Esophagus muscularis mucosa (tissue), 4 donors: Measurements from ENCODE around the gene OBSCN. TPM values are rescaled to one million over a fixed set of nuclear protein-coding genes. Genes with fewer than 3 reads are reported as not detected.
"Not testable (repeated sequence)": the region's sequence is repeated elsewhere in the genome, so short reads cannot be mapped to it uniquely, and the experiment has no call there.

Experiments
- DNase-seq: peaks from one replicate; pipeline ENCODE4 v3.0.0-alpha.2; 2017; ENCODE audit errors: extremely low spot score
- H3K27ac ChIP-seq, 4 donors: fragments of 200-600 bp; sonication (generic); replicated peaks in 1 of 4; 1 replicate in 3 of 4; 2 replicates in 1 of 4; pipeline ENCODE4 v1.5.1; 2016 to 2019; ENCODE audit warnings: mild to moderate bottlenecking in 1 of 4
- H3K27me3 ChIP-seq, 4 donors: fragments of 200-600 bp; sonication (generic); one replicate each; pipeline versions ENCODE4 v1.5.1 to v1.6.0; 2016 to 2019
- H3K36me3 ChIP-seq, 4 donors: fragments of 200-600 bp; sonication (generic); one replicate each; pipeline ENCODE4 v1.5.1; 2016 to 2019
- H3K4me1 ChIP-seq, 4 donors: fragments of 200-600 bp; sonication (generic); one replicate each; pipeline ENCODE4 v1.5.1; 2016 to 2019
- H3K4me3 ChIP-seq, 4 donors: fragments of 200-600 bp; sonication (generic); 1 replicate in 2 of 4; 2 replicates in 2 of 4; pipeline ENCODE4 v1.5.1; 2016 to 2019; ENCODE audit warnings: mild to moderate bottlenecking in 4 of 4, moderate library complexity in 1 of 4
- H3K9me3 ChIP-seq, 4 donors: fragments of 200-600 bp; sonication (generic); 1 replicate in 3 of 4; 2 replicates in 1 of 4; pipeline ENCODE4 v1.5.1; 2016 to 2019
- EP300 ChIP-seq: sonication (generic); formaldehyde crosslinking; IDR thresholded peaks from one replicate; pipeline ENCODE4 v1.6.1; 2017; ENCODE audit warnings: antibody characterized with exemption
- POLR2A ChIP-seq: fragments of 450-650 bp; IDR thresholded peaks from one replicate; pipeline ENCODE4 v1.6.1; 2017; ENCODE audit warnings: antibody characterized with exemption, moderate library complexity, mild to moderate bottlenecking, low read depth
- POLR2AphosphoS5 ChIP-seq, 2 donors: sonication (generic); formaldehyde crosslinking; IDR thresholded peaks; one replicate each; pipeline ENCODE4 v1.6.1; 2017; ENCODE audit warnings: antibody characterized with exemption in 2 of 2
- WGBS: methylation state at CpG from one replicate; pipeline ENCODE4 v1.1.5; 2018; 5-methylcytosine and 5-hydroxymethylcytosine counted together
- intact Hi-C: fragments of 100-400 bp; cut with DNase I; formaldehyde crosslinking; loops from one replicate; pipeline ENCODE4 v1.15.1; 2023
- total RNA-seq, 4 donors: library from RNA; depleted of rRNA; stranded (reverse); fragments of >200 nt; gene quantifications; one replicate each; pipeline versions ENCODE4 v1.1.0 to v1.2.1, GENCODE V29; 2016
- TF ChIP-seq, protein P1 (sequence below), 3 experiments: fragments of 200-600 bp in 2 of 3; fragments of 450-650 bp in 1 of 3; sonication (generic) in 2 of 3; IDR thresholded peaks; one replicate each; pipeline ENCODE4 v1.5.1; 2017 to 2019; ENCODE audit warnings: antibody characterized with exemption in 3 of 3, mild to moderate bottlenecking in 2 of 3, moderate library complexity in 1 of 3

Gene OBSCN
- total RNA-seq, 4 donors from 2014 or later = 12.6 to 31.4 (median 17.8) TPM

- no peak for TF ChIP-seq EP300
- no peak for TF ChIP-seq POLR2A
- TF ChIP-seq, protein P1, sequence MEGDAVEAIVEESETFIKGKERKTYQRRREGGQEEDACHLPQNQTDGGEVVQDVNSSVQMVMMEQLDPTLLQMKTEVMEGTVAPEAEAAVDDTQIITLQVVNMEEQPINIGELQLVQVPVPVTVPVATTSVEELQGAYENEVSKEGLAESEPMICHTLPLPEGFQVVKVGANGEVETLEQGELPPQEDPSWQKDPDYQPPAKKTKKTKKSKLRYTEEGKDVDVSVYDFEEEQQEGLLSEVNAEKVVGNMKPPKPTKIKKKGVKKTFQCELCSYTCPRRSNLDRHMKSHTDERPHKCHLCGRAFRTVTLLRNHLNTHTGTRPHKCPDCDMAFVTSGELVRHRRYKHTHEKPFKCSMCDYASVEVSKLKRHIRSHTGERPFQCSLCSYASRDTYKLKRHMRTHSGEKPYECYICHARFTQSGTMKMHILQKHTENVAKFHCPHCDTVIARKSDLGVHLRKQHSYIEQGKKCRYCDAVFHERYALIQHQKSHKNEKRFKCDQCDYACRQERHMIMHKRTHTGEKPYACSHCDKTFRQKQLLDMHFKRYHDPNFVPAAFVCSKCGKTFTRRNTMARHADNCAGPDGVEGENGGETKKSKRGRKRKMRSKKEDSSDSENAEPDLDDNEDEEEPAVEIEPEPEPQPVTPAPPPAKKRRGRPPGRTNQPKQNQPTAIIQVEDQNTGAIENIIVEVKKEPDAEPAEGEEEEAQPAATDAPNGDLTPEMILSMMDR (IDR thresholded peaks at IDR 0.05) = no peak
- no peak for TF ChIP-seq POLR2AphosphoS5 (IDR thresholded peaks at IDR 0.05)
- H3K27ac ChIP-seq = no peak overlapping the region
- WGBS = 79% methylated on average over 10 of the region's 10 CpGs
- intact Hi-C loops = no loop called here
- H3K36me3 ChIP-seq = peaks cover 4 to 33% (median 18%) of the 10 kb centered on the region in 4 donors
- no peaks in the 10 kb centered on the region for H3K27me3 ChIP-seq
- H3K4me3 ChIP-seq = no peak overlapping the region
- H3K4me1 ChIP-seq = peaks cover 6 to 22% (median 17%) of the 10 kb centered on the region in 4 donors
- DNase-seq = no peak
- H3K9me3 ChIP-seq = no peaks in the 10 kb centered on the region
These were observed 36.5 kb upstream of the OBSCN start for GRCh38 chr1:228171221-228171891.

GRCh38 chr1:228172591-228173527 is 35.0 kb upstream of the OBSCN start:
- H3K27ac ChIP-seq = no peak overlapping the region
- TF ChIP-seq EP300 = no peak
- TF ChIP-seq, protein P1 (IDR thresholded peaks at IDR 0.05) = no peak
- TF ChIP-seq POLR2AphosphoS5 (IDR thresholded peaks at IDR 0.05) = no peak
- no peak for TF ChIP-seq POLR2A
- H3K9me3 ChIP-seq = no peaks in the 10 kb centered on the region
- peaks cover 0 to 12% (median 8%) of the 10 kb centered on the region in 4 donors for H3K4me1 ChIP-seq
- no peaks in the 10 kb centered on the region for H3K27me3 ChIP-seq
- intact Hi-C loops = no loop called here
- H3K36me3 ChIP-seq = peaks cover 4 to 40% (median 22%) of the 10 kb centered on the region in 4 donors
- 85% methylated on average over 11 of the region's 21 CpGs for WGBS
- H3K4me3 ChIP-seq = no peak overlapping the region
- no peak for DNase-seq

DNA sequence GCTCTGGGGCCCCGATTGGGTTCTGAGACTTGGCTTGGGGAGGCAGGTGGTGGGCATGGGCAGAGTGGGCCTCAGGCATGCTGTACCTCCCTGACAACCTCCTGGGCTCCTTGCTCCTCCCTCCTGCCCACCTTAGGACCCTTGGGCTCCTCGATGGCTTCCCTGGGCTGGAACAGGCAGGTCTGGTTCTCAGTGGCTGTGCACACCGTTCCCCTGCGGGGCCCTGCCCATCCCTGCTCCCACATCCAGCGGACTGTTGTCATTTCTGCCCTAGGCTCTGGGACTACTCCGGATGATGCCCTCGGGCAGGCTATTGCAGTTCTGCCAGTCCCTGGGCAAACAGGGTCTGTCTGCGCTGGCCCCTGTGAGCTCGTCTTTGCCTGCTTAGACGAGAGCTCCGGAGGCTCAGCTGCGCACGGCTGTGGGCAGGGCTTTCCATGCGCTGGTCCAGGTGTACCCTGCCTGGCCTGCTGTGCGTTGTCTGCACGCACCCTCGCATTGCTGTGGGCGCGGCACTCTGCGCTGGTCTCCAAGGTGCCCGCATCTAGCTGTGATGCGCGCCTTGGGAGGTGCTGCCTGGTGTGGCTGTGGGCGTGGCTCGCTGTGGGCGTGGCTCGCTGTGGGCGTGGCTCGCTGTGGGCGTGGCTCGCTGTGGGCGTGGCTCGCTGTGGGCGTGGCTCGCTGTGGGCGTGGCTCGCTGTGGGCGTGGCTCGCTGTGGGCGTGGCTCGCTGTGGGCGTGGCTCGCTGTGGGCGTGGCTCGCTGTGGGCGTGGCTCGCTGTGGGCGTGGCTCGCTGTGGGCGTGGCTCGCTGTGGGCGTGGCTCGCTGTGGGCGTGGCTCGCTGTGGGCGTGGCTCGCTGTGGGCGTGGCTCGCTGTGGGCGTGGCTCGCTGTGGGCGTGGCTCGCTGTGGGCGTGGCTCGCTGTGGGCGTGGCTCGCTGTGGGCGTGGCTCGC is 34.0 kb upstream of the OBSCN start:
- intact Hi-C loops = not testable (repeated sequence)
- peak overlapping the region in 1 of 4 donors; percentile 19 for H3K27ac ChIP-seq

GRCh38 chr1:228174482-228175315 is 33.1 kb upstream of the OBSCN start:
- DNase-seq = no peak
- Histone ChIP-seq H3K4me1 (peaks cover 0 to 17% (median 9%) of the 10 kb centered on the region in 4 donors), H3K27ac (no peak overlapping the region), H3K4me3 (peak overlapping the region in 1 of 4 donors; percentile 5), H3K27me3 (no peaks in the 10 kb centered on the region), H3K9me3 (no peaks in the 10 kb centered on the region), H3K36me3 (peaks cover 4 to 40% (median 20%) of the 10 kb centered on the region in 4 donors)
- intact Hi-C loops = no loop called here
- 99% methylated on average over 12 of the region's 52 CpGs for WGBS
- TF ChIP-seq EP300 (no peak), POLR2A (no peak), POLR2AphosphoS5 (IDR thresholded peaks at IDR 0.05) (no peak)
- TF ChIP-seq, protein P1 (IDR thresholded peaks at IDR 0.05) = no peak

More for the DNA sequence above, 34.0 kb upstream of the OBSCN start:
- not testable (repeated sequence) for H3K27me3 ChIP-seq, H3K9me3 ChIP-seq, H3K4me3 ChIP-seq, DNase-seq
- Histone ChIP-seq H3K36me3 (peaks cover 4 to 40% (median 22%) of the 10 kb centered on the region in 4 donors), H3K4me1 (peaks cover 0 to 14% (median 9%) of the 10 kb centered on the region in 4 donors)
- WGBS = 33% methylated on average over 3 of the region's 69 CpGs
